HCT116 (cell line): Measurements from ENCODE around the gene CELA2A. TPM values are rescaled to one million over a fixed set of nuclear protein-coding genes. Genes with fewer than 3 reads are reported as not detected.

ENCODE experiments used
- ATAC-seq: fragments of 200-7000 bp; cut with Tn5 transposase; 2 replicates; pipeline ENCODE4 v1.9.1; 2020; ENCODE audit warnings: mild to moderate bottlenecking, moderate library complexity
- BruUV-seq: library from RNA; stranded (reverse); fragments of 400-500 nt; replicated peaks from 2 replicates; lab custom pipeline; 2021; lab: Mats Ljungman, UMichigan
- CTCF ChIA-PET: fragments of 300-600 bp; sonication (Branson Sonifier 250); formaldehyde crosslinking; loops from one replicate; lab custom pipeline; 2021; ENCODE audit warnings: antibody characterized with exemption; lab: Charles Lee
- POLR2A ChIA-PET: fragments of 300-600, 350-600 bp; sonication (Branson Sonifier 250); formaldehyde crosslinking; loops from one replicate; lab custom pipeline; 2021; ENCODE audit warnings: antibody characterized with exemption; lab: Charles Lee
- RAD21 ChIA-PET, 2 experiments: fragments of 300-600 bp; sonication (Branson Sonifier 250); formaldehyde crosslinking; loops; one replicate each; lab custom pipeline; 2023; ENCODE audit warnings: low total read pairs in 2 of 2; ENCODE audit not compliant: uncharacterized antibody in 2 of 2, unreplicated experiment in 2 of 2, low non-redundant PET in 1 of 2; lab: Charles Lee
- DNase-seq: peaks from one replicate; pipeline ENCODE4 v3.0.0-alpha.2; 2010; ENCODE audit warnings: low read depth, low spot score
- H2AFZ ChIP-seq: fragments of 200-600 bp; shearing (Covaris generic), sonication (generic); 2 replicates; pipeline ENCODE4 v1.6.1; 2017; ENCODE audit warnings: low read depth, mixed run types, mixed read lengths, antibody characterized with exemption, low read length; ENCODE audit not compliant: poor library complexity, severe bottlenecking
- H3K27ac ChIP-seq: 2 replicates; pipeline ENCODE4 v1.5.1; 2012; ENCODE audit warnings: low read depth, low read length
- H3K27me3 ChIP-seq: fragments of 200-600 bp; sonication (generic); 2 replicates; pipeline ENCODE4 v1.6.1; 2016; ENCODE audit warnings: mixed run types, low read length, mixed read lengths; ENCODE audit not compliant: insufficient read depth
- H3K36me3 ChIP-seq, 2 experiments: fragments of 200-500 bp in 1 of 2; fragments of 200-600 bp in 1 of 2; sonication (Bioruptor generic) in 1 of 2; sonication (generic) in 1 of 2; 2 replicates each; pipeline versions ENCODE4 v1.5.1 to v1.6.1; 2014 to 2016; ENCODE audit warnings: low read length in 2 of 2, inconsistent platforms in 1 of 2, mixed read lengths in 1 of 2, mixed run types in 1 of 2; ENCODE audit not compliant: insufficient read depth in 2 of 2, control insufficient read depth in 1 of 2
- H3K4me1 ChIP-seq, 2 experiments: fragments of 200-600 bp in 1 of 2; sonication (generic) in 1 of 2; 2 replicates each; pipeline versions ENCODE4 v1.5.1 to v1.6.1; 2012 to 2017; ENCODE audit warnings: low read length in 2 of 2, inconsistent platforms in 1 of 2, mild to moderate bottlenecking in 1 of 2, mixed read lengths in 1 of 2, mixed run types in 1 of 2, moderate library complexity in 1 of 2; ENCODE audit not compliant: insufficient read depth in 2 of 2, control insufficient read depth in 1 of 2
- H3K4me2 ChIP-seq: fragments of 200-600 bp; sonication (generic); 2 replicates; pipeline ENCODE4 v1.6.1; 2017; ENCODE audit warnings: mixed run types, low read length, mixed read lengths
- H3K4me3 ChIP-seq, 2 experiments: fragments of 200-600 bp in 1 of 2; sonication (generic) in 1 of 2; replicated peaks in 1 of 2; 2 replicates each; pipeline ENCODE4 v1.5.1; 2011 to 2016; ENCODE audit warnings: low read length in 2 of 2, control low read depth in 1 of 2, low read depth in 1 of 2, mild to moderate bottlenecking in 1 of 2, mixed read lengths in 1 of 2, mixed run types in 1 of 2
- H3K79me2 ChIP-seq: fragments of 200-600 bp; sonication (generic); 2 replicates; pipeline ENCODE4 v1.6.1; 2017; ENCODE audit warnings: mild to moderate bottlenecking, mixed run types, low read length, moderate library complexity, mixed read lengths; ENCODE audit not compliant: insufficient read depth
- H3K9ac ChIP-seq: fragments of 200-600 bp; sonication (generic); 2 replicates; pipeline ENCODE4 v1.6.1; 2016; ENCODE audit warnings: low read length, mixed read lengths
- H3K9me2 ChIP-seq: fragments of 200-600 bp; sonication (generic), shearing (Covaris generic); 2 replicates; pipeline ENCODE4 v1.6.1; 2017; ENCODE audit warnings: mixed run types, mild to moderate bottlenecking, moderate library complexity; ENCODE audit not compliant: insufficient read depth
- H3K9me3 ChIP-seq, 2 experiments: fragments of 200-500 bp in 1 of 2; fragments of 200-600 bp in 1 of 2; sonication (Bioruptor generic) in 1 of 2; sonication (generic) in 1 of 2; 2 replicates each; pipeline ENCODE4 v1.6.1; 2014 to 2017; ENCODE audit warnings: low read length in 2 of 2, mixed read lengths in 2 of 2, inconsistent platforms in 1 of 2, low read depth in 1 of 2, mild to moderate bottlenecking in 1 of 2, mixed run types in 1 of 2, moderate library complexity in 1 of 2; ENCODE audit not compliant: control insufficient read depth in 1 of 2, insufficient read depth in 1 of 2
- H4K20me1 ChIP-seq: fragments of 200-600 bp; sonication (generic), shearing (Covaris generic); 2 replicates; pipeline ENCODE4 v1.6.1; 2017; ENCODE audit warnings: mixed run types, mild to moderate bottlenecking, moderate library complexity; ENCODE audit not compliant: insufficient read depth
- CBX3 ChIP-seq: IDR thresholded peaks from 2 replicates; pipeline ENCODE4 v1.6.1; 2012; ENCODE audit warnings: low read depth
- EGR1 ChIP-seq: IDR thresholded peaks from 2 replicates; pipeline ENCODE4 v1.6.1; 2012; ENCODE audit warnings: low read depth
- EZH2 ChIP-seq: fragments of 200-600 bp; sonication (generic); IDR thresholded peaks from 2 replicates; pipeline ENCODE4 v1.6.1; 2017; ENCODE audit warnings: antibody characterized with exemption, mixed run types
- EZH2phosphoT487 ChIP-seq: fragments of 200-600 bp; IDR thresholded peaks from 2 replicates; pipeline ENCODE4 v1.6.1; 2018; ENCODE audit warnings: antibody characterized with exemption, borderline replicate concordance
- RAD21 ChIP-seq: IDR thresholded peaks from 2 replicates; pipeline ENCODE4 v1.6.1; 2012; ENCODE audit warnings: low read depth, mild to moderate bottlenecking
- ZFX ChIP-seq: fragments of 450-650 bp; IDR thresholded peaks from 2 replicates; pipeline ENCODE4 v1.6.1; 2017
- intact Hi-C: fragments of 100-400 bp; cut with micrococcal nuclease; formaldehyde crosslinking; loops from 2 replicates; pipeline ENCODE4 v1.10.0; 2022
- total RNA-seq: library from RNA; stranded (reverse); gene quantifications from one replicate; pipeline ENCODE4 v1.2.1, GENCODE V29; 2021; ENCODE audit not compliant: unreplicated experiment
- TF ChIP-seq, protein P1 (sequence below), 3 experiments: fragments of 200-600 bp in 1 of 3; sonication (generic) in 1 of 3; IDR thresholded peaks in 2 of 3; conservative IDR thresholded peaks in 1 of 3; 2 replicates each; pipeline ENCODE4 v1.5.1; 2012 to 2017; ENCODE audit warnings: low read depth in 2 of 3, low read length in 2 of 3, antibody characterized with exemption in 1 of 3, borderline replicate concordance in 1 of 3, control low read depth in 1 of 3, mild to moderate bottlenecking in 1 of 3, mixed read lengths in 1 of 3, mixed run types in 1 of 3, moderate library complexity in 1 of 3; ENCODE audit not compliant: insufficient read depth in 1 of 3

Gene CELA2A
- total RNA-seq, 1 experiment from 2014 or later: 1.6 TPM

- TF ChIP-seq RAD21 (peak; percentile 73), ZFX (no peak), CBX3 (no peak), EZH2phosphoT487 (no peak)
- TF ChIP-seq, protein P1, sequence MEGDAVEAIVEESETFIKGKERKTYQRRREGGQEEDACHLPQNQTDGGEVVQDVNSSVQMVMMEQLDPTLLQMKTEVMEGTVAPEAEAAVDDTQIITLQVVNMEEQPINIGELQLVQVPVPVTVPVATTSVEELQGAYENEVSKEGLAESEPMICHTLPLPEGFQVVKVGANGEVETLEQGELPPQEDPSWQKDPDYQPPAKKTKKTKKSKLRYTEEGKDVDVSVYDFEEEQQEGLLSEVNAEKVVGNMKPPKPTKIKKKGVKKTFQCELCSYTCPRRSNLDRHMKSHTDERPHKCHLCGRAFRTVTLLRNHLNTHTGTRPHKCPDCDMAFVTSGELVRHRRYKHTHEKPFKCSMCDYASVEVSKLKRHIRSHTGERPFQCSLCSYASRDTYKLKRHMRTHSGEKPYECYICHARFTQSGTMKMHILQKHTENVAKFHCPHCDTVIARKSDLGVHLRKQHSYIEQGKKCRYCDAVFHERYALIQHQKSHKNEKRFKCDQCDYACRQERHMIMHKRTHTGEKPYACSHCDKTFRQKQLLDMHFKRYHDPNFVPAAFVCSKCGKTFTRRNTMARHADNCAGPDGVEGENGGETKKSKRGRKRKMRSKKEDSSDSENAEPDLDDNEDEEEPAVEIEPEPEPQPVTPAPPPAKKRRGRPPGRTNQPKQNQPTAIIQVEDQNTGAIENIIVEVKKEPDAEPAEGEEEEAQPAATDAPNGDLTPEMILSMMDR (IDR thresholded peaks at IDR 0.05 in 2 of 3, conservative IDR thresholded peaks at IDR 0.05 in 1 of 3; ENCODE audit: borderline replicate concordance in 1 of 3, insufficient read depth in 1 of 3, low read depth in 2 of 3, low read length in 2 of 3): peak; percentile 60 to 94 (median 80); a peak in 5 of 6 replicates
- H4K20me1 ChIP-seq: no peaks in the 10 kb centered on the region
- ChIA-PET POLR2A (no interaction called here), CTCF (no interaction called here), RAD21 (no interaction called here)
- H3K79me2 ChIP-seq: no peaks in the 10 kb centered on the region
- H3K36me3 ChIP-seq: no peaks in the 10 kb centered on the region
- intact Hi-C loops: loop anchor here (1.0 kb wide), 1 partner anchor 178 kb away; no protein-coding TSS in a partner anchor
- DNase-seq (peak; percentile 16), ATAC-seq (peak; percentile 98)
- no peaks in the 10 kb centered on the region for H3K27me3 ChIP-seq
- H3K27ac ChIP-seq: no peak overlapping the region
- no peak overlapping the region for H3K4me3 ChIP-seq
- H3K4me1 ChIP-seq: no peaks in the 10 kb centered on the region
- H3K9ac ChIP-seq: no peak overlapping the region
- no peak overlapping the region for H3K4me2 ChIP-seq
- H2AFZ ChIP-seq: no peak overlapping the region
- no TSS peak for BruUV-seq
- no peaks in the 10 kb centered on the region for H3K9me3 ChIP-seq
- H3K9me2 ChIP-seq: no peaks in the 10 kb centered on the region
Observed at GRCh38 chr1:15501208-15502032, 44.9 kb downstream of the CELA2A start.

DNA sequence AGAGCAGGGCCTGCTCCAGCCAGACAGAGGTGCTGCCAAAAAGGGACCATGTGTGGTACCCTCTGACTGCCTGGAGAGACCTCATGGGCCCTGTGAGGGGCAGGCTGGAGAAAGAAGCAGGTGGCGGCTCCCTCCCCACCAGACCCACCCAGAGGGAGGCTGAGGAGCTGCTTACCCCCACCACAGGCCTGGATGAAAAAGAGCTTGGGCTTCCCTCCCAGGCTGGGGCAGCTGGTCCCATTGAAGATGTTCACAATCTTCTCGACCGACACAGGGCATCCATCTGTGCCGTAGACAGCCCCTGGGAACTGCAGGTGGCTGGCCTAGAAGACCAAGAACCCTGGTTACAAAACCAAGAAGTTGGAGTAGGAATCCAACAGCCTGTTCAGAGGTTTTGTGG lies 47.9 kb downstream of the CELA2A start:
- H3K4me1 ChIP-seq: no peaks in the 10 kb centered on the region
- ChIA-PET CTCF (no interaction called here), RAD21 (no interaction called here), POLR2A (no interaction called here)
- no peak for ATAC-seq
- intact Hi-C loops: no loop called here
- no peak overlapping the region for H3K9ac ChIP-seq
- H3K79me2 ChIP-seq: no peaks in the 10 kb centered on the region
- no TSS peak for BruUV-seq
- H3K9me2 ChIP-seq: no peaks in the 10 kb centered on the region
- H3K36me3 ChIP-seq: no peaks in the 10 kb centered on the region
- no peak overlapping the region for H3K4me3 ChIP-seq
- no peaks in the 10 kb centered on the region for H4K20me1 ChIP-seq
- no peak overlapping the region for H3K4me2 ChIP-seq
- H2AFZ ChIP-seq: no peak overlapping the region
- H3K27me3 ChIP-seq: no peaks in the 10 kb centered on the region
- DNase-seq: no peak
- H3K27ac ChIP-seq: no peak overlapping the region
- TF ChIP-seq EGR1: no peak
- TF ChIP-seq EZH2: no peak
- no peaks in the 10 kb centered on the region for H3K9me3 ChIP-seq
